ENCODE results near the gene VTN.

Gene VTN

DNA sequence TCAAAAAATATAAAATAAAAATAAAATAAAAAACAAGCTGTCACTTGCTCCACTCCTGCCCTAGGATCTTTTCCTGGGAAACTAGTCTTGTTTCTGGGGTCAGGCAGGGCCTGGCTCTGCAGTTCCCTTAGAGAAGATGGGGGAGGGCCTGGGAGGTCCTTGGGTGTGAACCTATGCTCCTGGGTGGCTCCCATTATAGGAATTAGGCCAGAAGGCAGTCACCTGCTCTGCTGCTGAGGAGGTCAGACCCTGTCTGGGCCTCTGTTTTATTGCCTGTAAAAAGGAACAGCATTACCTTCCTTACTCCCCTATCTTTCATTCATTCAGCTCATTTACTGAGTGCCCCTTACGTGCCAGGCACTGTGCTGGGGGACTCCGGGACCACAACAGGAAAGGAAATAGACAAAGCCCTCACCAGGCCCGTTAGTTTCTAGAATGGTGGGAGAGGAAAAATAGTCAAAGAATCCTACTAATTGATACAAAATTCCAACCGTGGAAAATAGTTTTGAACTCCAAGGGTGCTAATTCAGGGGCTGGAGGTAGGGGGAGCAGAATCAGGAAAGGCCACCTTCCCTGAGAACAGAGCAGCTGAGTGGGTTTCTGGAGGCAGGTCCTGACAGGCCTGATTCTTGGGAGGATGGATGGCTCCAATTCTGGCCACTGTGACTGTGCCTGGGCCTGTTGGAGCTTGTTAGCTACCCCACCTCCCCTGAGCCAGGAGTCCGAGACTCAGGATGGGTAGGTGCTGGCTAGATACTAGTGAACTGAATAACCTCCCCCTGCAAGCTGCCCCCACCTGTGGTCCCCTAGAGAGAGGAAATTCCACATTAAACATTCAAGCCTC, 37.2 kb upstream of the VTN start:
- no peak overlapping the region for H3K4me3 ChIP-seq (ENCODE audit: control insufficient read depth, low read depth, low read length)
- TF ChIP-seq, protein P1, sequence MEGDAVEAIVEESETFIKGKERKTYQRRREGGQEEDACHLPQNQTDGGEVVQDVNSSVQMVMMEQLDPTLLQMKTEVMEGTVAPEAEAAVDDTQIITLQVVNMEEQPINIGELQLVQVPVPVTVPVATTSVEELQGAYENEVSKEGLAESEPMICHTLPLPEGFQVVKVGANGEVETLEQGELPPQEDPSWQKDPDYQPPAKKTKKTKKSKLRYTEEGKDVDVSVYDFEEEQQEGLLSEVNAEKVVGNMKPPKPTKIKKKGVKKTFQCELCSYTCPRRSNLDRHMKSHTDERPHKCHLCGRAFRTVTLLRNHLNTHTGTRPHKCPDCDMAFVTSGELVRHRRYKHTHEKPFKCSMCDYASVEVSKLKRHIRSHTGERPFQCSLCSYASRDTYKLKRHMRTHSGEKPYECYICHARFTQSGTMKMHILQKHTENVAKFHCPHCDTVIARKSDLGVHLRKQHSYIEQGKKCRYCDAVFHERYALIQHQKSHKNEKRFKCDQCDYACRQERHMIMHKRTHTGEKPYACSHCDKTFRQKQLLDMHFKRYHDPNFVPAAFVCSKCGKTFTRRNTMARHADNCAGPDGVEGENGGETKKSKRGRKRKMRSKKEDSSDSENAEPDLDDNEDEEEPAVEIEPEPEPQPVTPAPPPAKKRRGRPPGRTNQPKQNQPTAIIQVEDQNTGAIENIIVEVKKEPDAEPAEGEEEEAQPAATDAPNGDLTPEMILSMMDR (conservative IDR thresholded peaks at IDR 0.05; ENCODE audit: control insufficient read depth, insufficient read depth, low read depth, low read length): no peak
- DNase-seq (ENCODE audit: low read depth): no peak

DNA sequence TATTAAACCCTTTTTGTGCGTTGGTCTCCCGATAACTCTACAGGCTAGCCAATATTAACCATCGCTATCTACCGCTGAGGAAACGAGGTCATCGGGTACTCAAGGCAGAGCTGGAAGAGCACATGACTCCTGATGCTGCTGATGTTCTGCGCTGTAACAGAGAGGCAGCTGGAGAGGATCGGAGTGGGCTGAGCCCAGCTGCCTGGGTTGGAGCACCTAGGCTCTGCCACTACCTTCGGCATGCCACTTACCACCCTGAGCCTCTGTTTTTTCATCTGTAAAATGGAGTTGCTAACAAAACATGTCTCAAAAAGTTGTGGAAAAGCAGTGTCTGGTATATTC, 36.3 kb upstream of the VTN start:
- TF ChIP-seq, protein P1 (conservative IDR thresholded peaks at IDR 0.05; ENCODE audit: control insufficient read depth, insufficient read depth, low read depth, low read length): no peak
- H3K4me3 ChIP-seq (ENCODE audit: control insufficient read depth, low read depth, low read length): peak overlapping the region; percentile 63

GRCh38 chr17:28405632-28406472, 35.7 kb upstream of the VTN start, which contains the start of gene SLC46A1:
Gene SLC46A1 (minus strand): TSS chr17:28406212. CDS start chr17:28406114, 98 bp downstream.
- peak within 1 kb of the TSS; percentile 63 for H3K4me3 ChIP-seq (ENCODE audit: control insufficient read depth, low read depth, low read length)
- peak; percentile 16 for DNase-seq (ENCODE audit: low read depth)
- TF ChIP-seq, protein P1 (conservative IDR thresholded peaks at IDR 0.05; ENCODE audit: control insufficient read depth, insufficient read depth, low read depth, low read length): no peak

More for the DNA sequence above, 36.3 kb upstream of the VTN start:
- DNase-seq (ENCODE audit: low read depth): peak; percentile 9

DNA sequence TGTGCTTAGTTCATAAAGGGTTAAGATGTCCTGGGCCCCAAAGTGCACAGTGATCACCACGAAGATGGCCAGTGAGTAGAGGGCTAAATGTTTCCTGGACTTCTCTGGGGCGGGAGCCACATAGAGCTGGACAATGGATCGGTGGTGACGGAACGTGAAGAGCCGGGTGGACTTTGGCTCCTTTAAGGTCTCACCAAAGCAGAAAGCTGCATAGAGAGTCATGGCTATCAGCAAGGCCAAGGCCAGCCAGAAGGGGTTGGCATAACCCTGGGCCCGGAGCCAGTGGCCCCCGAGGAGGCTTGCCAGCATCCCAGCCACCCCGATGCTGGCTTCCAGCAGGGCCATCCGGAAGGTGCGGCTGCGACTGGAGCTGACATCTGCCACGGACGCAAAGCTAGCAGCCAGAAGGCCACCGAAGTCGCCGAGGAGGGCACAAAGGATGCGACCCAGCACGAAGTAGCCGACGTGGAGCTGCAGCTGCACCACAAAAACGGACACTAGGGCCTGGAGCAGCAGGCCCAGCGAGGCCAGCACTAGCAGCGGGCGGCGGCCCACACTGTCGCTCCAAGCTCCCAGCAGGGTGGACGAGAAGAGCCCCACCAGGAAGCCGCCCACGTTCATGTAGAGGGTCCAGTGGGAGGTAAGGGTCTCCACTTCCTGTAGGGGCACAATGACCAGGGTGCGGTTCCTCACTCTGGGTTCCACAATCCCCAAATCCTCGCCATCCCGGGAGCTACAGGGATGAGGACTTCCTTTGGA, 34.9 kb upstream of the VTN start:
- peak overlapping the region; percentile 63 for H3K4me3 ChIP-seq (ENCODE audit: control insufficient read depth, low read depth, low read length)
- TF ChIP-seq, protein P1 (conservative IDR thresholded peaks at IDR 0.05; ENCODE audit: control insufficient read depth, insufficient read depth, low read depth, low read length): no peak
- DNase-seq (ENCODE audit: low read depth): no peak

- TF ChIP-seq, protein P1 (conservative IDR thresholded peaks at IDR 0.05; ENCODE audit: control insufficient read depth, insufficient read depth, low read depth, low read length): no peak
- no peak overlapping the region for H3K4me3 ChIP-seq (ENCODE audit: control insufficient read depth, low read depth, low read length)
Measured at GRCh38 chr17:28404461-28404811, 34.3 kb upstream of the VTN start.

DNA sequence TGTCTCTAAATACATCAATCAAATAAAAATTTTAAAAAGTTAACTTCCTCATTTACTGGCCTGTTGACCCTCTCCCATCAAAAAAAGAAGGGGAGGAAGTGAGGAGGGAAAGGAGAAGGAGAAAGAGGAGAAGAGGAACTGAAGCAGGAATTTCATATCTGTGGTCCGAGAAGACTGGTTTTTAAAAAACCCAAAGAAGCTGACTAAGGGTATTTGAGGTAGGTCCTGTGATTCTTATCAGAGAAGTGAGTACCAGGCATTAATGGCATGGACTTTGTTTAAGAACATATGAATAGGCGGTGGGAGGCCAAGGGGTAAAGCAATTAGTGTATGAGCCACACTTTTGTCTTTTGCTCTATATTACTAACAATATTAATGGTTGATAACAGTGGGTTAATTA, 33.9 kb upstream of the VTN start:
- no peak overlapping the region for H3K4me3 ChIP-seq (ENCODE audit: control insufficient read depth, low read depth, low read length)
- DNase-seq (ENCODE audit: low read depth): no peak
- TF ChIP-seq, protein P1 (conservative IDR thresholded peaks at IDR 0.05; ENCODE audit: control insufficient read depth, insufficient read depth, low read depth, low read length): no peak

More at GRCh38 chr17:28404461-28404811, 34.3 kb upstream of the VTN start:
- DNase-seq (ENCODE audit: low read depth): no peak

Data from fibroblast of mammary gland (primary cell).